RWPE1 (cell line): ENCODE measurements around the gene APOL3.
A peak's percentile ranks its signal among the peaks of the same experiment; 100 is the strongest.

Experiments
- CTCF ChIA-PET: fragments of 350-600 bp; sonication (Branson Sonifier 250); formaldehyde crosslinking; extraction: SDS; loops from one replicate; lab custom pipeline; 2021; lab: Yijun Ruan, JAX
- POLR2A ChIA-PET: fragments of 400-600 bp; formaldehyde crosslinking; extraction: SDS; loops from one replicate; lab custom pipeline; 2020; ENCODE audit warnings: antibody characterized with exemption; ENCODE audit not compliant: low non-redundant PET; lab: Yijun Ruan, JAX
- DNase-seq: peaks from one replicate; pipeline ENCODE4 v3.0.0; 2012; ENCODE audit warnings: low spot score
- H3K27ac ChIP-seq: fragments of 450-650 bp; 2 replicates; pipeline ENCODE4 v1.5.1; 2017
- TF ChIP-seq, protein P1 (sequence below): fragments of 450-650 bp; conservative IDR thresholded peaks from 2 replicates; pipeline ENCODE4 v1.5.1; 2017; ENCODE audit warnings: low read depth, mild to moderate bottlenecking

APOL3 gene

DNA sequence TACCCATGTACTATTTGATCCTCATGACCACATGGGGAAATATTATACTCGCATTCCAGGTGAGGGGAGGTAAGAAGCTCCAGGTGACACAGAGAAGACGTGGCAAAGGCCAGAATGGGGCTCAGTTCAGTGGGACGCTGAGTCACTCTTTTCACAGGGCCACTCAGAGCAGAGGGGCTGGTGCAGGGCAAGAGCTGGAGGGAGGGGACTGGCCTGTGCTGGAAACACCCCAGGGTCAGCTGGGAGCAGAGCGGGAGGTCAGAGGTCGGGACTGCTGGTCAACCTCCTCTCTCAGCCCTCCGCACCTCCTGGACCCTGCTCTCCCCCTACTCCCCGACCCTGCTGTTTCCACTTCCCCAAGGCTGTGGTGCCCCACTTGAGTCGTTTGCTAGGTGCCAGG, 12.1 kb downstream of the APOL3 start:
- no peak for DNase-seq
- TF ChIP-seq, protein P1, sequence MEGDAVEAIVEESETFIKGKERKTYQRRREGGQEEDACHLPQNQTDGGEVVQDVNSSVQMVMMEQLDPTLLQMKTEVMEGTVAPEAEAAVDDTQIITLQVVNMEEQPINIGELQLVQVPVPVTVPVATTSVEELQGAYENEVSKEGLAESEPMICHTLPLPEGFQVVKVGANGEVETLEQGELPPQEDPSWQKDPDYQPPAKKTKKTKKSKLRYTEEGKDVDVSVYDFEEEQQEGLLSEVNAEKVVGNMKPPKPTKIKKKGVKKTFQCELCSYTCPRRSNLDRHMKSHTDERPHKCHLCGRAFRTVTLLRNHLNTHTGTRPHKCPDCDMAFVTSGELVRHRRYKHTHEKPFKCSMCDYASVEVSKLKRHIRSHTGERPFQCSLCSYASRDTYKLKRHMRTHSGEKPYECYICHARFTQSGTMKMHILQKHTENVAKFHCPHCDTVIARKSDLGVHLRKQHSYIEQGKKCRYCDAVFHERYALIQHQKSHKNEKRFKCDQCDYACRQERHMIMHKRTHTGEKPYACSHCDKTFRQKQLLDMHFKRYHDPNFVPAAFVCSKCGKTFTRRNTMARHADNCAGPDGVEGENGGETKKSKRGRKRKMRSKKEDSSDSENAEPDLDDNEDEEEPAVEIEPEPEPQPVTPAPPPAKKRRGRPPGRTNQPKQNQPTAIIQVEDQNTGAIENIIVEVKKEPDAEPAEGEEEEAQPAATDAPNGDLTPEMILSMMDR = no peak
- no peak overlapping the region for H3K27ac ChIP-seq
- ChIA-PET POLR2A (no interaction called here), CTCF (no interaction called here)

DNA sequence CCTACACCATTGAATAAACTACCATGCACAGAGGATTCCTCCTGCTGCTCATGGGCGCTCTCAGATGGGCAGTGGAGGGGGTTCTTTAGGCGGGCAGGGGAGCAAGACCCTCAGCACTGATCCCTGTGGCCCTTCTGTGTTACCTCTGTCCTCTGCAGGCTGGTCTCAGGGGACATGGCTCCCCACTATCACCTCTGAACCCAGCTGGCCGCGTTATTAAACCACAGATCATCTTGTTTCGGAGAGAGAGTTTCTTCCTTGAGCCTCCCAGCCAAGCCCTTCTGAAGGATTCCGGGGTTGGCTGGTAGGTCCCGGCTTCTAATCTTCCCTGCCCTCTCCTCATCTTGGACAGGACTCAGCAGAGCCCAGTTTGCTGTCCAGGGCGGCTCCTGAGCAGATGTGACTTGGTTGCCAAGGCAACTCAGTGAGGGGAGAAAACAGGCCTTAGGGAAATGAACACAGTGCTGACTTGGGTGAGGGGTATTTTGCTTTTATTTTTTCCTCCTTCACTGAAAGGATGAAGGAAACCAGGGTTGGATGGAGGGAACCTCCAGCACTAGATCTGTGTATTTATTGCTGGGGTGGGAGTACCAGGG, 13.3 kb downstream of the APOL3 start:
- CTCF ChIA-PET = no interaction called here
- DNase-seq = no peak
- POLR2A ChIA-PET = no interaction called here
- TF ChIP-seq, protein P1 = no peak
- no peak overlapping the region for H3K27ac ChIP-seq

DNA sequence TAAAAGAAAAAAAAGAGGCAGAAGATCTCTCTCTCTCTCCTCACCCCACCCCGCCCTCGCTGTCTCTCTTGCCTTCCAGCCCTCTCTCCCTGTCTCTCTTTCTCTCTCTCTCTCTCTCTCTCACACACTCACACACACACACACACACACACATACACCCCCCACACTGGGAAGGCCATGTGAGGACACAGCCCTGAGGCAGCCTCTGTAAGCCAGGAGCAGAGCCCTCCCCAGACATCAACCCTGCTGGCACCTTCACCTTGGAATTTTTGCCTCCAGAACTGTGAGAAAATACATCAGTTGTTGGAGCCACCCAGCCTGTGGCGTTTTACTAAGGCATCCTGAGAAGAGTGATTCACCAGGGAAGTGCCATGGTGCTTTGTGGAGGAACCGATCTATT, 14.7 kb downstream of the APOL3 start:
- POLR2A ChIA-PET = no interaction called here

DNA sequence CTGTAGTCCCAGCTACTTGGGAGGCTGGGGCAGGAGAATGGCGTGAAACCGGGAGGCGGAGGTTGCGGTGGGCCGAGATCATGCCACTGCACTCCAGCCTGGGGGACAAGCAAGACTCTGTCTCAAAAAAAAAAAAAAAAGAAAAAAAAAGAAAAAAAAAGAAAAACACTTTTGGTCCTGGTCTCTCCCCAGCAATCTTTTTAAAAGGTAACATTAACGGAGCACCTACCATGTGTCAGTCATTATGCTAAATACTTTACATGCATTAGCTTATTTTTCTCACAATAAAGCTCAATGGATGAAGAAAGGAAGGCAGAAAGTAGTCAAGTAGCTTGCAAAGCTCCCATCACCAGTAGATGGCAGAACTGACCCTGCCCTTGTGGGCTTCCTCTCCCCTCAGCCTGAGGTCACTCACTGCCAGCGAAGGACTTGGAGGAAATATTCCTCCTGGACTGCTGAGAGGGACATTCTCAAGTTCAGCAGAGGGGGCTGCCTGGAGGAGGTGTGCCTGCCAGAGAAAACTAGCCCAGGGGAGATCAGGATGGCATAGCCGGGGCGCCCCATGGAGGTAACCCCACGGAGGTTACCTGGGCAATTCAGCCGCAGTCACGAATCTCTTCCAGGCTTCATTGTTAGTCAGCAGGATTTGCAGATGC, 15.5 kb downstream of the APOL3 start:
- POLR2A ChIA-PET = no interaction called here
- TF ChIP-seq, protein P1 = peak; percentile 76
- DNase-seq = peak; percentile 25
- CTCF ChIA-PET = interaction anchor here (0.6 kb wide), 1 partner anchor 629 kb away, joined by 5 read pairs; no protein-coding TSS in a partner anchor
- H3K27ac ChIP-seq = no peak overlapping the region

More for the DNA sequence above, 14.7 kb downstream of the APOL3 start:
- TF ChIP-seq, protein P1 = no peak
- CTCF ChIA-PET = interaction anchor here (0.6 kb wide), 1 partner anchor 87 kb away, joined by 9 read pairs; no protein-coding TSS in a partner anchor
- H3K27ac ChIP-seq = no peak overlapping the region
- DNase-seq = no peak

DNA sequence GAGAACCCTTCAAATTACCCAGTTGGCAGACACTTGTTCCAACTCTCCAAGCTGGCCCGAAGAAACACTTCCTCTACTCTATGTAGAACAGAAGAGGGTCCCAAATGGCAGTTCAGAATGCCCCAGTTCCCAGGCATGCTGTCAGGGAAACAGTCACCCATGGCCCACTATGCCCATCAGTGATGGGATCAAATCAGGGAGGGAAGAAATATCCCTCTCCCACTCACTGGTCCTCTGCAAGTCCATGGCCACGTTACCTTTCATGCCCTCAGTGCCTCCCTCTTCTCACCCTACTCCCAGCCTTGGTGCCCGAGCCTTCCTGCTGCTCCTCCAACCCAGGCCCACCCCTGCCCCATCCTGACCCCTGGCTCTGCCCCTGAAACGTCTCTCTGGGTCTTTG, 16.6 kb downstream of the APOL3 start:
- ChIA-PET CTCF (interaction anchor here (0.7 kb wide), 1 partner anchor 316 kb away, joined by 3 read pairs; no protein-coding TSS in a partner anchor), POLR2A (no interaction called here)
- TF ChIP-seq, protein P1 = no peak
- H3K27ac ChIP-seq = no peak overlapping the region
- no peak for DNase-seq

DNA sequence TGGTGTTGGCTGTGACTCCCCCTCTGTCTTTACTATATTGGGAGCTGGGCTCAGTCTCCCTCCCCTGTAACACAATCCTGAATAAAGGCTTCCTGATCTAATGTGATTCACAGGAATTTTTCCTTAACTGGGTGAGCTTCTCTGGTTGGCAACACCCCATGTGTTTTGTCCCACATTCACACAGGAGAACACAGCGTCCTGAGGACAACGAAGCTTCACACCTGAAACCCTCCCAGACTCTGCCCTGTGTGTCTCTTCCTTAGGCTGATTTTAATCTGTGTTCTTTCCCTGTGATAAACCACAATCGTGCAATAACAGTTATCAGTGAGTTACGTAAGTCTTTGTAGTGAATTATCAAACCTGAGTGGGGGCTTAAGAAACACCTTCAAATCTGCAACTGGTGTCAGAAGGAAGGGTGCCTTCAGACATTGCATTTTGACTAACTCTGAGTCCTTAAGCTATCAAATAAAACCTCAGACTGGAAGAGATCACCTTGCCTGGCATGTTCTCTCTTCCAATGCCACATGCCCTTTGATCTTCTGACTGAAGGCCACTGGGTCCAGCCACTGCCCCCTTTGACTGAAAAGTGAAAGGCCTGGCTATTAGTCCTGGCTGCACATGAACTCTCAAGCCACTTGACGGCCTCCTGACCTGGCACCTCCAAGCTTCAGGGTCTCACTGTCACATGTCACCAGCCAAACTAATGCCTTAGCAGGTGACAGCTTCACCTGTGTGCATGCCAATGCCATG, 17.3 kb downstream of the APOL3 start:
- ChIA-PET CTCF (interaction anchor here (0.7 kb wide), 1 partner anchor 315 kb away, joined by 3 read pairs; no protein-coding TSS in a partner anchor), POLR2A (no interaction called here)
- DNase-seq = no peak
- TF ChIP-seq, protein P1 = no peak
- H3K27ac ChIP-seq = no peak overlapping the region
